ENCODE data around the gene ZNF766. TPM values are rescaled to one million over a fixed set of nuclear protein-coding genes. Genes with fewer than 3 reads are reported as not detected.
"Not testable (repeated sequence)": the region's sequence is repeated elsewhere in the genome, so short reads cannot be mapped to it uniquely, and the experiment has no call there.

ZNF766 gene
- total RNA-seq, 1 donor from 2014 or later = 5.6 TPM

GRCh38 chr19:52331757-52332156 is 62.4 kb downstream of the ZNF766 start:
- Histone ChIP-seq H3K9me3 (peaks cover 64% of the 10 kb centered on the region), H3K27ac (no peak overlapping the region), H3K4me3 (no peak overlapping the region), H3K4me1 (peaks cover 2% of the 10 kb centered on the region), H3K27me3 (no peaks in the 10 kb centered on the region), H3K36me3 (no peaks in the 10 kb centered on the region)
- TF ChIP-seq CTCF (IDR thresholded peaks at IDR 0.05) = no peak
- TF ChIP-seq POLR2A (IDR thresholded peaks at IDR 0.05) = no peak
- TF ChIP-seq POLR2AphosphoS5 (IDR thresholded peaks at IDR 0.05; ENCODE audit: insufficient read depth in 1 of 2, low read depth in 1 of 2) = no peak
- no peak for DNase-seq (ENCODE audit: extremely low spot score in 2 of 2)
- intact Hi-C loops (cut with DNase I) = no loop called here

GRCh38 chr19:52335768-52336116 is 66.4 kb downstream of the ZNF766 start:
- DNase-seq (ENCODE audit: extremely low spot score in 2 of 2) = no peak
- no peak for TF ChIP-seq CTCF (IDR thresholded peaks at IDR 0.05)
- TF ChIP-seq POLR2A (IDR thresholded peaks at IDR 0.05) = no peak
- TF ChIP-seq POLR2AphosphoS5 (IDR thresholded peaks at IDR 0.05; ENCODE audit: insufficient read depth in 1 of 2, low read depth in 1 of 2) = no peak
- Histone ChIP-seq H3K36me3 (no peaks in the 10 kb centered on the region), H3K27me3 (no peaks in the 10 kb centered on the region), H3K4me3 (peak overlapping the region; percentile 59 to 68), H3K9me3 (peaks cover 32% of the 10 kb centered on the region), H3K4me1 (peaks cover 7% of the 10 kb centered on the region), H3K27ac (peak overlapping the region; percentile 31)
- intact Hi-C loops (cut with DNase I) = no loop called here

GRCh38 chr19:52336117-52336790 is 66.9 kb downstream of the ZNF766 start, which contains the start of gene ZNF610:
Gene ZNF610 (plus strand): TSS chr19:52336243. CDS start chr19:52349173, 12,930 bp downstream.
- Histone ChIP-seq H3K4me1 (peaks cover 7% of the 10 kb centered on the region), H3K4me3 (peak within 1 kb of the TSS; percentile 59 to 68), H3K36me3 (no peaks in the 10 kb centered on the region), H3K27ac (peak within 1 kb of the TSS; percentile 31), H3K27me3 (no peaks in the 10 kb centered on the region), H3K9me3 (peaks cover 29% of the 10 kb centered on the region)
- TF ChIP-seq POLR2A (IDR thresholded peaks at IDR 0.05) = peak in 1 of 2 donors; percentile 2
- TF ChIP-seq POLR2AphosphoS5 (IDR thresholded peaks at IDR 0.05; ENCODE audit: insufficient read depth in 1 of 2, low read depth in 1 of 2) = peak; percentile 79 to 88
- no peak for TF ChIP-seq CTCF (IDR thresholded peaks at IDR 0.05)
- intact Hi-C loops (cut with DNase I) = no loop called here
- DNase-seq (ENCODE audit: extremely low spot score in 2 of 2) = no peak

- Histone ChIP-seq H3K9me3 (peaks cover 23% of the 10 kb centered on the region), H3K27ac (peak overlapping the region; percentile 31), H3K36me3 (no peaks in the 10 kb centered on the region), H3K4me1 (peaks cover 7% of the 10 kb centered on the region), H3K4me3 (peak overlapping the region; percentile 59 to 68), H3K27me3 (no peaks in the 10 kb centered on the region)
- intact Hi-C loops (cut with DNase I) = no loop called here
- no peak for DNase-seq (ENCODE audit: extremely low spot score in 2 of 2)
- TF ChIP-seq POLR2A (IDR thresholded peaks at IDR 0.05) (no peak), CTCF (IDR thresholded peaks at IDR 0.05) (no peak), POLR2AphosphoS5 (IDR thresholded peaks at IDR 0.05; ENCODE audit: insufficient read depth in 1 of 2, low read depth in 1 of 2) (no peak)
Observed at GRCh38 chr19:52336791-52337381, 67.5 kb downstream of the ZNF766 start.

GRCh38 chr19:52339022-52339421 is 69.6 kb downstream of the ZNF766 start:
- H3K36me3 ChIP-seq; H3K27ac ChIP-seq; H3K27me3 ChIP-seq; H3K4me1 ChIP-seq; intact Hi-C loops (cut with DNase I); H3K9me3 ChIP-seq; H3K4me3 ChIP-seq; DNase-seq (ENCODE audit: extremely low spot score in 2 of 2): not testable (repeated sequence)

Measured in vagina (tissue), 2 donors.